NCI-H146 treated with DMSO at 0.1 percent for 48 hours (cell line): Measurements from ENCODE around the gene PTPN7.
"Not testable (repeated sequence)": the region's sequence is repeated elsewhere in the genome, so short reads cannot be mapped to it uniquely, and the experiment has no call there.

Source experiments
- DNase-seq: peaks from one replicate; lab custom pipeline; 2025; ENCODE audit not compliant: unreplicated experiment; lab: John Stamatoyannopoulos, UW

The PTPN7 gene

DNA sequence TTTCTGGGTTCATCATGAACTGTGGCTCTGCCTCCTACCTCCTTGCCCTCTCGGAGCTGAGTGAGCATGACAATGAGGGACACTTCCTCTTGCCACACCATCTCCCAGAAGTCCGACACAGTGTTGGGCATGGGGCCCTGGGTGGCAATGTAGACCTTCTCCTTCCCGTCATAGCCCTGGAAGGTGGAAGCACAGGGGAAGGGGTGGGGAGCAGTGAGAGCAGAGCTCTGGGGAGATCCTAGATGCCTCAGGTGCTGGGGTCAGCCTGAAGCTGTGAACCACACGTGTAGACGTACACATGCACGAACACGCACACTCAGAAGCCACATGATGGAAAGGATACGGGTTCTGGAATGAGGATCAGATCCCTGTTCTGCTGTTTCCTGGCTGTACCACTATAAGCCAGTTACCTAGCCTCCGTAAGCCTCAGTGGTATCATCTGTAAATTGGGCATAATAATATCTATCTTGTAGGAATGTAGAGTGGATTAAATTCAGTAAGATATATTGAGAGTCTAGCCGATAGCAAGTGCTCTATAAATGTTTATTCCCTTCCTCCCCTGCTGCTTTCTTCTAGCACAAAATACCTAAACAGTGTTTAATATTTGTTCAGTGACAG is 6.1 kb downstream of the PTPN7 start:
- DNase-seq, result no peak

DNA sequence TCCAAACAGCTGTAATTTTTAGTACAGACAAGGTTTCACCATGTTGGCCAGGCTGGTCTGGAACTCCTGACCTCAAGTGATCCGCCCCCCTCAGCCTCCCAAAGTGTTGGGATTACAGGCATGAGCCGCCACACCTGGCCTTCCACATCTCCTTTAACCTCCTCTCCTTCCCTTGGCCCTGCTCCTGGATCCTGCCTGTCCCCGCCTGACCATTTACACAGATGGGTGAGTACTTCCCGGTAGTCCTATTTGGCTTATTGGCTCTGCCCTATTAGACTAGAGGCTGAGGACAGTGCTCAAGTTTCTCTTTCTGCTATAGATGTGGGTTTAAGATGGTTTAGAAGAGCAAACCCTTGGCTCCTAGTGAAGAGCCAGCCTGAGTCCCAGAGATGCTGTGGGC is 7.1 kb downstream of the PTPN7 start:
- DNase-seq, result no peak

DNA sequence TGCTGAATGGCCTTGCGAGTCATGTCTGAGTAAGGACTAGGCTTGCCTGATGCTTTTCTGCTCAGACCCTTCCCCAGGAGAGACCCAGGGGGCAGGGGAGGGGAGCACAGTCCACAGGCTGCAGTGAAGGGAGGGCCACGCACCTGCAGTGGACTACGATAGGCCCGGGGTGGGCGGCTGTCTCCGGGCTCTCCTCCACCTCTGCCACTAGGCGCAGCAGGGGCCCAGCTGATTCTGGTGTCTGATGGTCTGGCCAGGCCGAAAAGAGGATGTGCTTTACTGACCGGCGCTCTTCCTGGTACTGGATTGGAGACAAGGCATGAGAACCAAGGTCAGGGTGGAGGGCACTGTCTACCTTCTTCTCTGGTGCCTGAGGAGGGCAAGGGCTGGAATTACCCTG is 8.0 kb downstream of the PTPN7 start:
- no peak for DNase-seq

DNA sequence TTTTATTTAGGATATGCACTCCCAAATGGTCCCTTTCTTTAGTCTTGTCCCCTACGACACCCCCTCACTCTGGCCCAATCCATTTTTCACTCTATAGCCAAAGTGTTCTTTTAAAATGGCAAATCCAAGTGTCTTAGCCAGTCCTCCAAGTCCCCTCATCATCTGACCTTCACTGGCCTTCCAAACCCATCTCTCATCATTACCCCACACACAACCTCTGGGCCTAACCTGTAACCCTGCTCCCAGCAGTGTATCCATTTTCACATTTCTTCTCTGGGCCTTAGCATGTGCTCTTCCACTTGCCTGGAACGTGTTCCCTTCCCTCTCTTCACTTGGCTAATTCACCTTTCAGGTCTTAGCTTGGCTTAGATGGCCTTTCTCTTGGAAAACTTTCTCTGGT is 9.4 kb downstream of the PTPN7 start:
- no peak for DNase-seq

DNA sequence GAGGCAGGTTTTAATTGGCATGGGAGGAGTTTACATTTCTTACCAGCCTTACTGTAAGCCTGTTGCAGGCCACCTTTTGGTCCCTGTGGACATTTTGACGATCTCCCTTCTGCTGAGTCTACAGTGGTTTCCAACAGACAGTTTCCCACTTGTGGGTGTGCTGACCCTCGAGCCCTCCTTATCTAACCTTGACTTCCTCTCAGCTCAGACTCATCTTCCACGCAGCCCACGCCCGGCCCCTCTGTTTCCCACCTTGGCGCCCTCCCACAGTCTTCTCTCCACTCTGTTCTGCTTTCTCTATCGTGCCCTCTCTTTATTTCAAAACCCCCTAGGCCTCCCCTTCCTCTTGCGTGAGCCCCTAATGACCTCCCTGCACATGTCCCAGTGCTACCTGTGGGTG is 9.8 kb downstream of the PTPN7 start:
- DNase-seq, result no peak

DNA sequence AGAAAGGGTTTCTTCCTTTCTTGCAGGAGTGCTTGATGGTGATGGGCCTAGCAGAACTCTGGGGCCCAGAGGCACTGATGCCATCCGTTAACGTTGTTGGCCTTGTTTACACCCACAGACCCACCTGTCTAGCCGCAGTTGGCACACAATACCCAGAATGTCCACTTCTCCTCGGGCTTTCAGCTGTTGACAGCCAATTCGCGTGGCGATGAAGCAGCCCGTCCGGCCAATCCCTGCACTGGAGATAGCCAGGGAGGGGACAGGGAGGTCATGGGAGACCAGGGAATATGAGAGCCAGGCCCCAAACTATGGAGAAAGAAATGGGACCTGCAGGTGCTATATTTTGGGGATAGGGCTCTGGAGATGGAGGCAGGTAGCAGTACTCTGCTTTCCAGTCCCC is 10.2 kb downstream of the PTPN7 start:
- DNase-seq, result no peak

DNA sequence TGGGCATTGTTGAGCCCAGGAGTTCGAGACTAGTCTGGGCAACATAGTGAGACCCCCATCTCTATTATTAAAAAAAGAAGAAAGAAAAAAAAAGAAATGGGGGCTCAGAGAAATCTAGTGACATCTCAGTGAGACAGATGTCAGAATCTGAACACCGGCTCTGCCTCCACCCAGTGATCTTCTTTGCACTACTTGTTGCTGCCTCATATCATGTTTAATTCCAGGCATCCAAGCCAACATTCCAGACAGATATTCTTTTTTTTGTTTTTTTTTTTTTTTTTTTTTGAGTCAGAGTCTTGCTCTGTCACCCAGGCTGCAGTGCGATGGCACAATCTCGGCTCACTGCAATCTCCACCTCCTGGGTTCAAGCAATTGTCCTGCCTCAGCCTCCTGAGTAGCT is 10.8 kb downstream of the PTPN7 start:
- DNase-seq, result no peak

DNA sequence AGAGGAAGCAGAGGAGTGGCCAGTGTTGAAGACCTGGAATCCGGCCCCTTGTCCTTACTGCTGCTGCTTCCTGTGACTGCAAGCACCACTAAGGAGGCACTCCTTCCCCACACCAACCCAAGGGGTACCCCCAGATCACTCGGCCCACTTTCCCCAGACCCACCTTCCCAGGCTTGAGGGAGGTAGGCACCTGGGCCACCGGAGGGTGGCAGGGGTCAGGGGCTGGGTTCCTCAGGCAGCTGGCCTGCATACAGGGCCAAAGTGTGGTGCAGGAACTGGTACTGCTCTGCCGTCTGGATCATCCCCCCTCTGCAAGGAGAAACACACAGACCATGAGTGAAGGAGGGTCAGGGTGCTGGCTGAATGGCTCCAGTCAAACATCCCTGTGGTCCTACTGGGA is 12.0 kb downstream of the PTPN7 start:
- DNase-seq, result no peak

DNA sequence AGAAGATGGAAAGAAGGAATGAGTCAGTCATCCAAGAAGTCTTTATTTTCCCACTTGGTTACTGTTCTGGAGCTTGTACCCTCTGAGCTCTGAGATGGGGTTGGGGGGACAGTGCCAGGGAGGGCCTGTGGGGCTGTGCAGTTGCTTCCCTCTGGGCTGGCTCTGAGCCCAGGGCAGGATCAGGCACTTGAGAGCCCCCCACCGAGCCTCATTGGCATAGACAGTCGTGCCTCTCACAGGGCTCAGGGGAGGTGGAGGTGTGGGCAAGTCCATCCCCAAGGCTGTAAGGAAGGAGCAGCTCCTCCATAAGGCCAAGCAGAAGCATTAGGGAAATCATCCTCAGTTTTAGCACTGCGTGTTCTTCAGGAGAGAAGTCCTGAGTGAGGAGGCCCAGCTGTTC is 13.4 kb downstream of the PTPN7 start:
- no peak for DNase-seq

DNA sequence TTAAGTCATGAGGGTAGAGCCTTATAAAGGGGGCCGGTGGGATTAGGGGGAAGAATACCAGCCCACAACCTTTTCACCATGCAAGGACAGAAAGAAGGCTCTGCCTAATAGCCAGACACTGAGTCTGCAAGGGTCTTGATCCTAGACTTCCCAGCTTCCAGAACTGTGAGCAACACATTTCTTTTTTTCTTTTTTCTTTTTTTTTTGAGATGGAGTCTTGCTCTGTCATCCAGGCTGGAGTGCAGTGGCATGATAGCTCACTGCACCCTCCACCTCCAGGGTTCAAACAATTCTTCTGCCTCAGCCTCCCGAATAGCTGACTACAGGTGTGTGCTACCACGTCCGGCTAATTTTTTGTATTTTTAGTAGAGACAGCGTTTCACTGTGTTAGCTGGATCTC is 14.1 kb downstream of the PTPN7 start:
- no peak for DNase-seq

DNA sequence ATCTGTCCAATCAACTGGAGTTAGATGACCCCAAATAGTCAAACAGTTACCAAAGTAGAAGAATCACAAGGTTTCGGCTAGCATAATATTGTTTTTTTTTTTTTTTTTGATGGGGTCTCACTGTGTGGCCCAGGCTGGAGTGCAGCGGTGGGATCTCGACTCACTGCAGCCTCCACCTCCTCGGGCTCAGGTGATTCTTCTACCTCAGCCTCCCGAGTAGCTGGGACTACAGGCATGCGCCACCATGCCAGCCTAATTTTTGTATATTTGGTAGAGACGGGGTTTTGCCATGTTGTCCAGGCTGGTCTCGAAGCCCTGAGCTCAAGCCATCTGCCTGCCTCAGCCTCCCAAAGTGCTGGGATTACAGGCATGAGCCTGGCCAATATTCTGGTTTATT is 14.7 kb downstream of the PTPN7 start:
- not testable (repeated sequence) for DNase-seq

DNA sequence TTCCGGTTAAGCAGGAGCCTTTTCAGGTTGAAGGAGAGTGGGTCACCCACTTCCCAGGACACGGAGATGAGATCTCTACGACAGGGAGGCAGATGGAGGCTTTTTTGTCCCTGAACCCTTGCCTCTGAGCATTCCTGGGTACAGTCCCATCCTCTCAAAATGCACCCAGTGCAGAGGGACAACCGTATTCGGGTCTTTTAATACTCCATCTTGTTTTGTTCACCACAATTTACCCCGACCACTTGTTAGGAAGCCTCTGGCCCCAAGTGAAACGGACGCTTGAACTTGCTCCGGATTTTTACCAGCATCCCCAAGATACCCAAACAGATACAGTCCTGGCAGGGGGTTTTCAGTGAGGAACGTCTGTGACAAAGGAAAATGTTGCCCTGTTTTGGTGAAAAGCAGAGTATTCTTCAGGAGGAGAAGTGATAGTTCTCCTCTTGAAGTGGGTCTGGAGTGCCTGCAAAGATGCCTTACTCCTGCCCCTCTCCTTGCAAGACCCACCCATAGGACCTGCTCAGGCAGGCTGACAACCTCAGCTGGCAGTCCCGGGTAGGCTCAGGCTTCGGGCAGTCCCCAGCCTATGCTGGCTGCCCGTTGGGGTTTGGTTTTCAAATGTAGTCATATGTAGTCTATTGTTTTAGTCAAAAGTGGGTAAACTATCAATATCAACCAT is 15.2 kb downstream of the PTPN7 start:
- no peak for DNase-seq

DNA sequence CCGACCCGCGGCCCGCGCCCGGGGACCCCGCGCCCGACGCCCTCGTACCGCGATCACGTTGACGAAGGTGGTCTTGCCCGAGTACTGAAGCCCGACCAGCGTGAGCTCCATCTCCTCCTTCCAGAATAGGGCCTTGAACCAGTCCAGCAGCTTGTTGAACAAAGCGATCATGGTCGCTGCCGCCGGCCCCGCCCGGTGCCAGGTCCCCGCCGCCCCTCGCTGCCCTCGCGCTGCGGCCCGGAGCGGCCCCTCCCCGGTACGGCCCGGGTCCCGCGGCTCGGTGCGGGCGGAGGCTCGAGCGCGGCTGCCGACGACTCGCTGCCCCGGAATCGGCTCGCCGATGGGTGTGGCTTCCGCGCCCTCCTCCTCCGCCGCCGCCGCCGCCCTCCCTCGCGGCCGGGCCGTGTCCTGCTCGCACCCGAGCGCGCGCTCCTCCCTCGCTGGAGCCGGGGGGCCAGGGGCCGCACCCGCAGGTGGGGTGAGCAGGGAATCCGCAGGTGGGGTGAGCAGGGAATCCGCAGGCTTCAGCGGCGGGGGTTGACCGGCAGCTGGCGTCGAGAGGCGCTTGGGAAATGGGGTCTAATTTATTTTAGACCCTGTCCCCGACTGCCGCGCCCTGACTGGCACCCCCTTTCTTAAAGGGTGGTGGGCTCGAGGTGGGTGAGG is 15.9 kb downstream of the PTPN7 start, which contains the start of gene ARL8A:
ARL8A (minus strand) TSS at position 336 of the 666 bp plus-strand sequence; CDS start at position 171, 165 bp downstream.
- DNase-seq, result peak; percentile 32

DNA sequence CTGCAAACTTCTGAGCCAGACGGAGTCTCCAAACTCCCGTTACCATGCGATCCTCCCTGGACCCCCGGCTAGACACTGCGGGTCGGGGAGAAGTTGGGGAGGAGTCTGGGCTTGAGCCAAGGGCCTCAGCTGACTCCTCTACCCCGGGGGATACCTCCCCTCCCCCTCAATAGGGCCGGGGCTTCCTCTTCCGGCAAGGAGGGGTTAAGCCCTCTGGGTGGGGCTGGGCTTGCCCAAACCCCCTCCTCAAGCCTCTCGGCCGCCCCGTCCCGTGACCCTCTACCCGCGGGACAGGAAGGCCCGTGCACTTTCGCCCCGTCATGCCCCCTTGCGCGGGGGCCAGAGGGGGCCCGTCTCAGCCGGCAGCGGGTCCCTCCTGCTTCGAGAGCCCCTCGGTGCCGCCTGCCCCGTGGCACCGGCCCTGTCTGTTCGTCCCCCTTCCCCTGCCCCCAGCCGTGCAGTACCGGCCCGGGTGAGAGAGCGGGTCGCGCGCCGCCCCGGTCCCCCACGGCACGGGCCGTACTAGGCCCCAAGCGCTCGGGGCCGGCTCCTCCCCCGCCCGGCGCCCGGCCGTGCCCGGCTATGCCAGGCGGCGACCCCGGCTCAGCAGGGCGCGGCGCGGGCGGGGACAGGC is 16.5 kb downstream of the PTPN7 start:
- DNase-seq, result no peak

DNA sequence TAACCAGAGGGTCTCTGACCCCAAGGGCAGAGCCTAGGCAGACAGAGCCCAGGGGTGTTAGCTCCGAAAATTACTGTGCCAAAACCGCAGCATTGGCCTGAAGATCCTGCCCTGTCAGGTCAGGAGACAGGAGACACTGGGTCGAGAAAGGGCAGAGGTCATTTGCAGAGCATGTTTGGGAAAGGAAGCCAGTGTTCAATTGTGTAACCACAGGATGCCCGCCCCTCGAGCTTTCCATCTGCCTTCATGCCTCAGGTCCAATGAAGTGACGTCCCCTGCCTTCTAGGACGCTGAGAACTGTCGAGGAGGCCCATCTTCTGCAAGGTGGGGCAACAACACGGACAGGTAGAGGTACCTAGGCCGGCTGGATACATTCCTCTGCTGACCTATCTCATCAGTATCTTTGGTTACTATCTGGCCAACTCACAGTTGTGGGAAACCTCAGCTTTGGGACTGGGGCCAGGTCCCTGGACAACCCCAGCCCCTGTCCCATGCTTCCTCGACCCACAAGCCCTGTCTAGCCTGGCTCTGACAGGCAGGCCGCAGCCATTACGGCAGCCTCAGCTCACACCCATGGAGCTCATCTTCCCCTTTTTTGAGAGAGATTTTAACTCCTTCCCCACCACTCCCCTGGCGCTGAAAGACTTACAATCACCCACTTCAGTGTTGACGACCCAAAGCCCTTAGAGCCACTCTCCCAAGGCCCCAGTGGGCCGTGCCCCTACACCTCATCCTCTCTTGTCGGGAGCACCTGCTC is 17.2 kb downstream of the PTPN7 start:
- no peak for DNase-seq

DNA sequence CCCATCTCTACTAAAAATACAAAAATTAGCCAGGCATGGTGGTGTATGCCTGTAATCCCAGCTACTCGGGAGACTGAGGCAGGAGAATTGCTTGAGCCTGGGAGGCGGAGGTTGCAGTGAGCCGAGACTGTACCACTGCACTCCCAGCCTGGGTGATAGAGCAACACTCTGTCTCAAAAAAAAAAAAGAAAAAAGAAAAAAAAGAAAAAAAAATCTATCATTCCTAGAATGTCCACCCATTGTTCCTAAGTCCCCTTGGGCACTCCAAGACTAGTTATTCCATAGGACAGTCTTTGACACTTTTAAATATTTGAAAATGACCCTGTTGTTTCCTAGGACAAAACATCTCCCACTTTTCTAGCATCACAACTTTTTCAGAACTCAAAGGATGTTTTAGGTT is 18.9 kb downstream of the PTPN7 start:
- DNase-seq, result not testable (repeated sequence)

DNA sequence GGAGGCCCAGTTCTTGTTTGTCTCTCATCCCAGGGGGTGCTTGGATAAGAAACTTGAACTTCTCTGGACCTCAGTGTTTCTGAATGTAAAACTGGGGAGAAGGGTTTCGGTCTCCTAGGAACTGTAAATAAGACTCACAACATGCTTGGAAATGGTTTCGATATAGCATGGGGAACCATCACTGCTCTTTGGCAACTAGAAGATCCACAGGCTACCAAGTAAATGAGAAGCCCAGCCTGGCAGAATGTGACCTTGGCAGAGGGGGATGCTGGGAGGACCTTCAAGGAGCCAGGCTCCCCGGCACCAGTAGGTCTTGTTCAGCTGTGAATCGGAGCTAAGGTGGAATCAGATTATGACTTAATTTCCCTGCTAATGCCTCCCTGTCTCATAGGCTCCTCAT is 19.6 kb downstream of the PTPN7 start:
- DNase-seq, result no peak

DNA sequence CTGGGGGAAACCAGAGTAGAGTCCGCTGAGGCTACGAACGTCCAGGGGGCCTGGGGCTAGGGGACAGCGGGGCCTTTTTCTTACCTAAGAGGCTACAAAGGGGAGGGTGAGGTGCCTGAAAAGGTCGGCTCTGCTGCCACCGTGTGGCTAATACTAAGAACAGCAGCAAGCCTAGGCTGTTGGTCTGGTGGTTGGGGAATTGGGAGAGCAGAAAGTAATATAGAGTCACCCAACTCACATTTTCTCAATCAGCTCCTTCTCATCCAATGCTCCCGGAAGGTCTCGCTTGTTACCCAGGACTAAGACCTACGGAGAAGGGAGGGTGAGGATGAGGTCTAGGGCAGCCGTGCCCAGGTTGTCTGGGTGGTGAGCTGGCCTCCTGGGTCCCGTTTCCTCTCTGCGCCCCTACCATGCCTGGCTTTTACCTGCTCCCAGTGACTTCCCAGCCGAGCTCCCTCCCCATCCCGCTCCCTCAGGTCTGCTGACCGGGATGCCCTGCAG is 25.1 kb downstream of the PTPN7 start:
- peak; percentile 46 for DNase-seq

DNA sequence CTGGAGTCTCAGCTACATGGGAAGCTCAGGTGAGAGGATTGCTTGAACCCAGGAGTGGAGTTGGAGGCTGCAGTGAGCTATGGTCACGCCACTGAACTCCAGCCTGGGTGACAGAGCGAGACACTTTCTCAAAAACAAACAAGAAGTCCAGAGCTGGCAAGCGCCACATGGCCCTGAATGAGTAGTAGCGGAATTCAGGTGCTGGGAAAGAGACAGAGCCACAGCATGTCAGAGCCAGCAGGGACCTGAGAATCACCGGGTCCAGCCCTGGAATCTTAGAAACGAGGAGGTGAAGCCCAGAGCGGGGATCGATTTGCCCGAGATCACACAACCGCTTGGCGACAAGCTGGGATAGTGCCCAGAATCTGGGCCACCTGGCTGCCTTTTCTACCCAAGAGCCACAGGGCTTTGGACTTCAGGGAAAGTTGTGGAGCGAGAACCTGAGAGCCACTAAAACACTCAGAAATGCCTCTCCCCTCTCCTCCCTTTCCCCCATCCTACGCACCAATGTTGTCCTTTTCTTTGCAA is 25.7 kb downstream of the PTPN7 start:
- DNase-seq, result no peak

DNA sequence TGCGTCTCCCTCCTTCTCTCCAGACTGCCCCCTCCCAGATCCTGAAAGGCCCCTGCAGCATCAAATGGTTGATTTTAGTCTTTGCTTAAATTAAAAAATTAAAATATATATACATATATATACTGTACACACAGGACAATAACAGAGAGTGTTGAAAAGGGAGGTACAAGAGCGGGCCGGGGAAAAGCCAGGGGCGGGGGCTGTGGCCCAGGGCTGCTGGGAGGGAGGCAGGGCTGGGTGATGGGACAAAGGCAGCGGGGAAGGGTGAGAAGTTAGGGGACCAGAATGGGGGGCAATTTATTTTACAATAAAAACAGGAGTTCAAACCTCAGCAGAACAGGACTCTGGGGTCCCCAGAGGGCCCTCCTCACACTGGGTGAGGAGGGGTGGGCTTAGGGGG is 26.4 kb downstream of the PTPN7 start:
- DNase-seq, result no peak

DNA sequence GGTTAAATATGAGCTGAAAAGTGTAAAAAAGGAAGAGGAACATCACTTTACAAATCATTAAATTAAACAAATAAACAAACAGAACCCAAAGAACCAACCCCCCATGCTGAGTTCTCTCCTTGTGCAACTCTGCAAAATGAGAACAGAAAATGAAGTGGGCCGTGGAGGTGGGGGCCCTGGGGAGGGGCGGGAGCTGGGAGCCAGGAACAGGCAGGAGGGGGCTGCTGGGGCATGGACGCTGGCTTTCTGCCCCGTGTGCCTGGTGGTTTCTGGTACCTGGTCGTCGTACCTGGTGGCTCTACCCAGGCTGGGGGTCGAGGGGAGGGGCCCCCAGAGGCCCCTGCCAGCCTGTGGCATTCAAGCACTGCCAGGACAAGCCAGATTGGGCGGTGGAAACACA is 26.9 kb downstream of the PTPN7 start:
- DNase-seq, result no peak
